IMR-90 (cell line): ENCODE data around the gene ABHD1. TPM values are rescaled to one million over a fixed set of nuclear protein-coding genes. Genes with fewer than 3 reads are reported as not detected.

ENCODE experiments used
- ATAC-seq: fragments of 200-7000 bp; cut with Tn5 transposase; 2 replicates; pipeline ENCODE4 v1.9.1; 2020; ENCODE audit warnings: low read depth, mild to moderate bottlenecking, moderate library complexity
- BruUV-seq: library from RNA; stranded (reverse); fragments of 400-500 nt; replicated peaks from 2 replicates; lab custom pipeline; 2021; lab: Mats Ljungman, UMichigan
- CTCF ChIA-PET: fragments of 300-600 bp; formaldehyde crosslinking; extraction: SDS; loops from one replicate; lab custom pipeline; 2021; ENCODE audit warnings: antibody characterized with exemption; lab: Yijun Ruan, JAX
- POLR2A ChIA-PET: fragments of 300-600 bp; sonication (Branson Sonifier 250); formaldehyde crosslinking; loops from one replicate; lab custom pipeline; 2022; ENCODE audit warnings: antibody characterized with exemption; ENCODE audit not compliant: unreplicated experiment; lab: Charles Lee
- DNase-seq: peaks from one replicate; pipeline ENCODE4 v3.0.0; 2013
- H2AFZ ChIP-seq: replicated peaks from 2 replicates; pipeline ENCODE3; 2013; ENCODE audit warnings: low read length, mild to moderate bottlenecking; ENCODE audit not compliant: poor library complexity
- H2AK5ac ChIP-seq: 2 replicates; pipeline ENCODE4 v1.6.1; 2013; ENCODE audit warnings: low read depth, low read length, inconsistent platforms
- H2AK9ac ChIP-seq: replicated peaks from 2 replicates; pipeline ENCODE3; 2013; ENCODE audit warnings: mild to moderate bottlenecking, low read depth, low read length, moderate library complexity; ENCODE audit not compliant: poor library complexity
- H2BK120ac ChIP-seq: 2 replicates; pipeline ENCODE4 v1.6.1; 2013; ENCODE audit warnings: low read depth, low read length, inconsistent platforms
- H2BK15ac ChIP-seq: 3 replicates; pipeline ENCODE4 v1.6.1; 2013; ENCODE audit warnings: low read depth, low read length, inconsistent platforms
- H2BK20ac ChIP-seq: 2 replicates; pipeline ENCODE4 v1.6.1; 2013; ENCODE audit warnings: low read depth, mild to moderate bottlenecking, inconsistent platforms, low read length, moderate library complexity
- H2BK5ac ChIP-seq: 2 replicates; pipeline ENCODE4 v1.6.1; 2013; ENCODE audit warnings: mild to moderate bottlenecking, low read depth, low read length, inconsistent platforms; ENCODE audit not compliant: poor library complexity, severe bottlenecking
- H3K14ac ChIP-seq: replicated peaks from 2 replicates; pipeline ENCODE4 v1.6.1; 2013; ENCODE audit warnings: low read depth, low read length, inconsistent platforms
- H3K18ac ChIP-seq: 2 replicates; pipeline ENCODE4 v1.6.1; 2013; ENCODE audit warnings: low read depth, low read length, control low read depth
- H3K23ac ChIP-seq: 2 replicates; pipeline ENCODE4 v1.6.1; 2013; ENCODE audit warnings: low read depth, low read length, inconsistent platforms
- H3K27ac ChIP-seq: 2 replicates; pipeline ENCODE4 v1.5.1; 2013; ENCODE audit warnings: mild to moderate bottlenecking, control low read depth, low read length; ENCODE audit not compliant: insufficient read depth
- H3K27me3 ChIP-seq: 2 replicates; pipeline ENCODE4 v1.6.1; 2013; ENCODE audit warnings: low read length; ENCODE audit not compliant: control insufficient read depth, insufficient read depth
- H3K36me3 ChIP-seq: 2 replicates; pipeline ENCODE4 v1.6.1; 2013; ENCODE audit warnings: low read length, mixed read lengths; ENCODE audit not compliant: control insufficient read depth, insufficient read depth
- H3K4ac ChIP-seq: 2 replicates; pipeline ENCODE4 v1.6.1; 2013; ENCODE audit warnings: low read depth, low read length, inconsistent platforms
- H3K4me1 ChIP-seq: 2 replicates; pipeline ENCODE4 v1.6.1; 2013; ENCODE audit warnings: low read length, mixed read lengths; ENCODE audit not compliant: control insufficient read depth, insufficient read depth
- H3K4me2 ChIP-seq: 2 replicates; pipeline ENCODE4 v1.6.1; 2013; ENCODE audit warnings: low read depth, mild to moderate bottlenecking, control low read depth, low read length, moderate library complexity
- H3K4me3 ChIP-seq: 2 replicates; pipeline ENCODE4 v1.5.1; 2013; ENCODE audit warnings: low read depth, mild to moderate bottlenecking, control low read depth, low read length, moderate library complexity; ENCODE audit not compliant: insufficient read depth
- H3K56ac ChIP-seq: 2 replicates; pipeline ENCODE4 v1.6.1; 2013; ENCODE audit warnings: low read length, inconsistent platforms; ENCODE audit not compliant: insufficient read depth; ENCODE audit errors: extremely low read depth
- H3K79me1 ChIP-seq, 2 experiments: 2 replicates each; pipeline ENCODE4 v1.6.1; 2013; ENCODE audit warnings: low read length in 2 of 2, inconsistent platforms in 1 of 2, low read depth in 1 of 2
- H3K9ac ChIP-seq: 2 replicates; pipeline ENCODE4 v1.6.1; 2013; ENCODE audit warnings: low read depth, low read length, control low read depth
- H3K9me1 ChIP-seq: 2 replicates; pipeline ENCODE4 v1.6.1; 2013; ENCODE audit warnings: low read length, inconsistent platforms; ENCODE audit not compliant: insufficient read depth
- H3K9me3 ChIP-seq: 2 replicates; pipeline ENCODE4 v1.6.1; 2013; ENCODE audit warnings: low read length; ENCODE audit not compliant: control insufficient read depth, insufficient read depth
- H4K20me1 ChIP-seq: 2 replicates; pipeline ENCODE4 v1.6.1; 2013; ENCODE audit warnings: low read length, inconsistent platforms; ENCODE audit not compliant: insufficient read depth
- H4K5ac ChIP-seq: 2 replicates; pipeline ENCODE4 v1.6.1; 2013; ENCODE audit warnings: mild to moderate bottlenecking, low read depth, low read length, control low read depth
- H4K8ac ChIP-seq, 2 experiments: 2 replicates each; pipeline ENCODE4 v1.6.1; 2013; ENCODE audit warnings: low read depth in 2 of 2, low read length in 2 of 2, control low read depth in 1 of 2, inconsistent platforms in 1 of 2
- H4K91ac ChIP-seq: 2 replicates; pipeline ENCODE4 v1.6.1; 2013; ENCODE audit warnings: low read depth, low read length, inconsistent platforms; ENCODE audit not compliant: insufficient read depth
- SMC3 ChIP-seq: fragments of 150-350 bp; IDR thresholded peaks from 2 replicates; pipeline ENCODE4 v1.6.1; 2016; ENCODE audit warnings: low read depth, mild to moderate bottlenecking, antibody characterized with exemption, low read length, moderate library complexity
- WGBS, 2 experiments: methylation state at CpG; one replicate each; pipeline versions ENCODE4 v1.1.5 to v1.1.7; 2013; ENCODE audit warnings: missing lambda C conversion rate in 2 of 2; ENCODE audit not compliant: insufficient read length in 1 of 2; ENCODE audit errors: extremely low coverage in 2 of 2; 5-methylcytosine and 5-hydroxymethylcytosine counted together
- dilution Hi-C: fragments of 300-500 bp; cut with HindIII; formaldehyde crosslinking; loops from one replicate; pipeline ENCODE4 v1.14.3; 2018; ENCODE audit warnings: low sequenced_read_pairs; ENCODE audit not compliant: unreplicated experiment
- in situ Hi-C: fragments of 300-500 bp; cut with MboI; formaldehyde crosslinking; loops from 3 replicates; pipeline ENCODE4 v1.14.3; 2019; ENCODE audit warnings: low sequenced_read_pairs, inconsistent platforms, mixed read lengths
- intact Hi-C: fragments of 100-400 bp; cut with micrococcal nuclease; formaldehyde crosslinking; loops from 2 replicates; pipeline ENCODE4 v1.10.0; 2022
- polyA plus RNA-seq, 3 experiments: library from polyadenylated mRNA; depleted of rRNA; stranded (reverse); fragments of >200 nt; gene quantifications; 2 replicates each; pipeline ENCODE4 v1.2.3, GENCODE V29; 2012; ENCODE audit warnings: low replicate concordance in 1 of 3
- total RNA-seq: library from RNA; depleted of rRNA; stranded (reverse); fragments of >200 nt; gene quantifications from 2 replicates; pipeline ENCODE4 v1.2.3, GENCODE V29; 2012

Gene ABHD1
- total and polyA plus RNA-seq, 2 of the 4 experiments (the other 2 are of a cell fraction), result 0.24 TPM; not detected in 1

DNA sequence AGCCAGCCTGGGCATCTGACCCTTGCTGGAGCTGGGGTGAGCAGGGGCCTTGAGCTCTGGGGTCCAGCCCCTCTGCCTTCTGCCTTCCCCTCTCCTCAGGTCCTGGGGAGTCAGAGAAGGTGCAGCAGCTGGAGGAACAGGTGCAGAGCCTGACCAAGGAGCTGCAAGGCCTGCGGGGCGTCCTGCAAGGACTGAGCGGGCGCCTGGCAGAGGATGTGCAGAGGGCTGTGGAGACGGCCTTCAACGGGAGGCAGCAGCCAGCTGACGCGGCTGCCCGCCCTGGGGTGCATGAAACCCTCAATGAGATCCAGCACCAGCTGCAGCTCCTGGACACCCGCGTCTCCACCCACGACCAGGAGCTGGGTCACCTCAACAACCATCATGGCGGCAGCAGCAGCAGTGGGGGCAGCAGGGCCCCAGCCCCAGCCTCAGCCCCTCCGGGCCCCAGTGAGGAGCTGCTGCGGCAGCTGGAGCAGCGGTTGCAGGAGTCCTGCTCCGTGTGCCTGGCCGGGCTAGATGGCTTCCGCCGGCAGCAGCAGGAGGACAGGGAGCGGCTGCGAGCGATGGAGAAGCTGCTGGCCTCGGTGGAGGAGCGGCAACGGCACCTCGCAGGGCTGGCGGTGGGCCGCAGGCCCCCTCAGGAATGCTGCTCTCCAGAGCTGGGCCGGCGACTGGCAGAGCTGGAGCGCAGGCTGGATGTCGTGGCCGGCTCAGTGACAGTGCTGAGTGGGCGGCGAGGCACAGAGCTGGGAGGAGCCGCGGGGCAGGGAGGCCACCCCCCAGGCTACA lies 41.4 kb upstream of the ABHD1 start:
- Histone ChIP-seq H3K14ac (no peak overlapping the region), H2AK9ac (no peak overlapping the region), H4K8ac (no peak overlapping the region), H4K20me1 (peaks cover 14% of the 10 kb centered on the region), H3K79me1 (peaks cover 3 to 54% of the 10 kb centered on the region in 2 experiments; a peak in 3 of 4 replicates), H3K4me2 (no peak overlapping the region), H2BK20ac (no peak overlapping the region), H3K9me1 (peaks cover 7% of the 10 kb centered on the region), H2BK15ac (no peak overlapping the region), H3K27ac (no peak overlapping the region), H3K23ac (no peak overlapping the region), H3K9ac (no peak overlapping the region), H3K27me3 (no peaks in the 10 kb centered on the region), H3K4ac (no peak overlapping the region), H3K4me1 (peaks cover 22% of the 10 kb centered on the region), H2BK5ac (no peak overlapping the region), H4K91ac (no peak overlapping the region), H3K9me3 (no peaks in the 10 kb centered on the region), H3K4me3 (no peak overlapping the region), H2AK5ac (no peak overlapping the region), H2BK120ac (no peak overlapping the region), H4K5ac (no peak overlapping the region), H3K56ac (no peak overlapping the region), H3K36me3 (peaks cover 29% of the 10 kb centered on the region; the same call in 1 of the 2 replicates), H3K18ac (no peak overlapping the region), H2AFZ (no peak overlapping the region)
- TF ChIP-seq SMC3, result no peak
- ChIA-PET POLR2A (no interaction called here), CTCF (no interaction called here)
- dilution Hi-C loops, result no loop called here
- WGBS, 2 experiments, result 91% methylated on average over 23 of the region's 38 CpGs; no CpG with 5 or more reads in 1 of the 2 experiments
- intact Hi-C loops, result loop anchor here (1.0 kb wide), 1 partner anchor 32 kb away; no protein-coding TSS in a partner anchor
- ATAC-seq, result no peak
- BruUV-seq, result no TSS peak
- in situ Hi-C loops, result no loop called here
- no peak for DNase-seq
